Thyroid gland (tissue), 4 donors: ENCODE results near the gene ZNF527.

Experiments used
- POLR2A ChIP-seq, 2 donors: fragments of 450-650 bp; IDR thresholded peaks; one replicate each; pipeline ENCODE4 v1.6.1; 2017; ENCODE audit warnings: antibody characterized with exemption in 2 of 2, mild to moderate bottlenecking in 2 of 2, moderate library complexity in 1 of 2
- TF ChIP-seq, protein P1 (sequence below), 6 experiments: fragments of 200-600 bp in 3 of 6; fragments of 450-650 bp in 3 of 6; sonication (generic) in 3 of 6; IDR thresholded peaks; one replicate each; pipeline ENCODE4 v1.5.1; 2016 to 2019; ENCODE audit warnings: antibody characterized with exemption in 6 of 6, mild to moderate bottlenecking in 2 of 6, inconsistent platforms in 1 of 6, moderate library complexity in 1 of 6

DNA sequence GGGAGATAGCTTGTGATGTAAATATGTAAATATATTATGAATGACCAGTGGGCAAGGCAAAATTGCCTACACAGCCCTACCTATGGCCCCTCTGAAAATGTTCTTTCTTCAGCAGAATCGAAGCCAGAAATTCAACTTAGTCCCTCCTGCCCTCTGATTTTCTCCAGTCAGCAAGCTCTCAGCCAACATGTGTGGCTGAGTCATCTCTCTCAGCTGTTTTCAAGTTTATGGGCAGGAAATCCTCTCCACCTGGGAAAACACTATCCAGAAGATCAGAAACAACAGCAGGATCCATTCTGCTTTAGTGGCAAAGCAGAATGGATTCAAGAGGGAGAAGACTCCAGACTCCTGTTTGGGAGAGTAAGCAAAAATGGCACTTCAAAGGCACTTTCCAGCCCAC lies 8.9 kb upstream of the ZNF527 start:
- TF ChIP-seq, protein P1, sequence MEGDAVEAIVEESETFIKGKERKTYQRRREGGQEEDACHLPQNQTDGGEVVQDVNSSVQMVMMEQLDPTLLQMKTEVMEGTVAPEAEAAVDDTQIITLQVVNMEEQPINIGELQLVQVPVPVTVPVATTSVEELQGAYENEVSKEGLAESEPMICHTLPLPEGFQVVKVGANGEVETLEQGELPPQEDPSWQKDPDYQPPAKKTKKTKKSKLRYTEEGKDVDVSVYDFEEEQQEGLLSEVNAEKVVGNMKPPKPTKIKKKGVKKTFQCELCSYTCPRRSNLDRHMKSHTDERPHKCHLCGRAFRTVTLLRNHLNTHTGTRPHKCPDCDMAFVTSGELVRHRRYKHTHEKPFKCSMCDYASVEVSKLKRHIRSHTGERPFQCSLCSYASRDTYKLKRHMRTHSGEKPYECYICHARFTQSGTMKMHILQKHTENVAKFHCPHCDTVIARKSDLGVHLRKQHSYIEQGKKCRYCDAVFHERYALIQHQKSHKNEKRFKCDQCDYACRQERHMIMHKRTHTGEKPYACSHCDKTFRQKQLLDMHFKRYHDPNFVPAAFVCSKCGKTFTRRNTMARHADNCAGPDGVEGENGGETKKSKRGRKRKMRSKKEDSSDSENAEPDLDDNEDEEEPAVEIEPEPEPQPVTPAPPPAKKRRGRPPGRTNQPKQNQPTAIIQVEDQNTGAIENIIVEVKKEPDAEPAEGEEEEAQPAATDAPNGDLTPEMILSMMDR (IDR thresholded peaks at IDR 0.05), result no peak
- no peak for TF ChIP-seq POLR2A (IDR thresholded peaks at IDR 0.05)
